Hippocampal formation (tissue), 2 donors: Measurements from ENCODE around the gene TCEAL2.
"Not testable (repeated sequence)": the region's sequence is repeated elsewhere in the genome, so short reads cannot be mapped to it uniquely, and the experiment has no call there.

Source experiments
- DNase-seq, 2 donors: peaks; one replicate each; lab custom pipeline; 2025; lab: John Stamatoyannopoulos, UW

TCEAL2 gene

DNA sequence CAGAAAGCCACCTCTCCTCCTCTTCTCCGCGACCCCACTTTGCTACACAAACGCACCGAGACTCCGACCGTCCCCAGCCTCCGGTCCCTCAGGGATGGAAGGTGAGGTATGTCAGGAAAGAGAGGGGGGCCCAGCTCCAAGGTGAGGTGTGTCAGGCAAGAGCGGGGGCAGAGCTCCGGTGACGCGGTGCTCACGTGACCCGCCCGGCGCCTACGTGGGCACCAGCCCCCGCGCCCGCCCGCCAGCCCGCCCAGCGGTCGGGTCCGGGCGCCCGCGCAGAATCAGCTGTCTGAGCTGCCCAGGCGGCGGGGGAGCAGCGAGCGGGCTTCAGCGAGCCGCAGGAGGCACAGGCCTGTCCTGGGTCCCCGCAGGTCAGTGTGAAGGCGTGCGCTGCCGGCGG is at the start of gene TCEAL2:
Gene TCEAL2 (plus strand): TSS at position 244 of the 400 bp plus-strand sequence. CDS start 1,152 bp downstream, outside the sequence.
- peak in 1 of 2 donors; percentile 7 for DNase-seq

DNA sequence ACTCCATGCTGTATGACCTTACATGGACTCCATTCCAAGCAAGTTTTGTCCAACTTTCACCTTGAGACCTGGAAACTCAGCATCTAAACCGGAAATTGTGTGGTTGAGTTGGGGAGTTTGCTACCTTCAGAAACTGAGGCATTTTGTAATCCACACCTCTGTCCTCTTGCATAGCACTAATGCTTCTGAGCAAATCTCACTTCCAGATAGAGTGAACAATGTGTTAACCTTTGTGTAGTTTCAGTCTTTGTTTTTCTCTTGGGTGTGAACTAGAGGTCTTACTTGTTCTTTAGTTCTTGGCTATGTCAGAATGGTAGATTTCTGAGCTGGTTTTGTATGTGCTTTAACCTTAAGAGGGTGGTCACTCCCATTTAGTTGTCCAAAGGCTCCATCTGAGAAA is 48.1 kb upstream of the TCEAL2 start:
- DNase-seq, result no peak

DNA sequence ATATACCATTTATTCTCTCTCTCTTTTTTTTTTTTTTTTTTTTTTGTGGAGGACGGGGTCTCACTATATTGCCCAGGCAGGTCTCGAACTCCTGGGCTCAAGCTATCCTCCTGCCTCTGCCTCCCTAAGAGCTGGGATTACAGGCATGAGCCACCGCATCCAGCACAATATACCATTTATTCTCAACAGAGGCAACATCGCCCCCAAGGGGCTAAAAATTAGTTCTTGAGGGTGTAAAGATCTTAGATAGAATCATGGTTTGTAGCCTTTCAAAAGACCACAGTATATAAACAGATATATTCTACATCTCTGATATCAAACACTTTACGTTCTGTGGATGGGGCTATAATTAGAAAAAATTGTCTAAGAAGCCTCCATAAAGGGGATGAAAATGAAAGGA is 39.8 kb upstream of the TCEAL2 start:
- DNase-seq, result no peak

DNA sequence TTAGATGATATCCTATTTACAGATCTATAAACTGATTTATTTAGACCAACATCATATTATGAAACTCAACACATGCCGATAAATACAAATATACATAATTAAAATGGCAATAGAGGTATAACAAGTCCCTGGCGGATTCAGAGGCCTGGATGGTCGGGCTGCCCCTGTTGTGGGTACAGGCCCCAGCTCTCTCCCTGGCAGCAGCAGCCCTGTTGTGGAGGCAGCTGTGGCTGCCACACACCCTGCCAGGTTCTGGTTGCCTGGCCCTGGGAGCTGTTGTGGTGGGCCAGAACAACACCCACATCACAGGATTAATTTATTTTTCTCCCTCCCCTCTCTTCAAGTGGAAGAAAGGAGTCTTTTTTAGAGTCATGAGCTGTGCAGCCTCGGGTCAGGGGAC is 12.1 kb upstream of the TCEAL2 start:
- no peak for DNase-seq

DNA sequence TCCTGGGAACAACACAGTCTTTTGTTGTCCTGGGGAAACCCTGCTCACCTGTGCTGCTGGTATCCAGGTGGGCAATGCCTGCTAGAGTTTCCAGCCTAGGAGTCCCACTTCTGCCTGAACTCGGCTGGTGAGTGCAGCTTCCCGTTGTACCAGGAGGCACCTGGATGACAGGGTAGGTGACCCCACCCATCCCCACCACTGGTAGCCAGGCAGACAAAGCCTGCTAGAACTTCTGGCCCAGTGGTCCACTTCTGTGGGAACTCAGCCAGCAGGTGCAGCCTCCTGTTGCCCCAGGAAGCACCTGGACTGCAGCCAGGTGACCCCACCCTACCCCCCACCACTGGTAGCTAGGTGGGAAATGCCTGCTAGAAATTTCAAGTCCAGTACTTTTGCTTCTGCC is 9.7 kb upstream of the TCEAL2 start:
- DNase-seq, result no peak

DNA sequence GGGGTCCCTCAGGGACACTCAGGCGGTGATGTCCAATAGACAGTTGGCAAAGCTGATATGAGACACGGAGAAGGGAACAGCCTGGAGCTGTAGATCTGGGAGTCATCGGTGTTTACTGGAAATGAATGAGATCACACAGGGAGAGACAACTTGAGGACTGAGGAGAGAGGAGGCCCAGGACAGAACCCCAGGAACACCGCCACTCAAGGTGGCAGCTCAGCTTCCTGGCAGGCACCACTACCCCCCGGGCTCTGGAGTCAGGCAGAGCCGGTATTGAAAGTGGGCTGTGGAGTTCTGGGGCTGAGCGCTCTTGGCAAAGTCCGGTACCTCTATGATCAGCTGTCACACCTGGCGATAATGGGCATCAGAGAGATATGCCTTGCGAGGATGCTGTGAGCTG is 465 bp upstream of the TCEAL2 start:
- not testable (repeated sequence) for DNase-seq

DNA sequence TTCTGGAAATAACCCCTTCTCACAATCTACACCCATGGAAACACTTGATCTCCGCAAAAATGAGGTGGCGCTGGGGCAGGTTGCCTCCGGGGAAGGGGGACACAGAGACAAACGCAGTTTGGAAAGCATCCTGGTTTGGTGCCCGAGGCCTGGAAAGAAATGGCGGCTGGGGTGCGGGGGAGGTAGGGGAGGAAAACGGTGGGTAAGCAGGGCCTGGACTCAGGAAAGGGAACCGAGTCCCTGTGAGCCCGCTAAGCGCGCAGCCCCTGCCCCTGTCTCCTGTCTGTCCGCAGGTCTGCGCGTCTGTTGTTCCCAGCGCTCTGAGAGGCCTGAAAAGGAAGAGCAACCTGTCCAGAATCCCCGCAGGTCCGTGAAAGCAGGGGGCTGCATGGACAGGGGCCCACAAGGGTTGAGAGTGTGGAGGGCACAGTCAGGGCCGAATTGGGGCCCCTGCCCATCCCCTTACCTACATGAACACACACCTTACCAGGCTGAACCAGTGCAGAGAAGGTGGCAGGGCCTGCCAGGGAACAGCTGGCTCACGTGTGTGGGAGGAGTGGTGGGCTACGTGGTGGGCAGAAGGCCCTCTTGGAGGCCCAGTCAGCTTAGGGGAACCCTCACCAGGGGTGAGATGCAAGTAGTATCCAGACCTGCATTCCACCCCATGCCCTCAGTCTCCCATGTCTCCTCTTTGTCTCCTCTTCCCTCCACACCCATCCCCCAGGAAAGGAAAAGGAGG is 770 bp downstream of the TCEAL2 start:
- peak in 1 of 2 donors; percentile 6 for DNase-seq

DNA sequence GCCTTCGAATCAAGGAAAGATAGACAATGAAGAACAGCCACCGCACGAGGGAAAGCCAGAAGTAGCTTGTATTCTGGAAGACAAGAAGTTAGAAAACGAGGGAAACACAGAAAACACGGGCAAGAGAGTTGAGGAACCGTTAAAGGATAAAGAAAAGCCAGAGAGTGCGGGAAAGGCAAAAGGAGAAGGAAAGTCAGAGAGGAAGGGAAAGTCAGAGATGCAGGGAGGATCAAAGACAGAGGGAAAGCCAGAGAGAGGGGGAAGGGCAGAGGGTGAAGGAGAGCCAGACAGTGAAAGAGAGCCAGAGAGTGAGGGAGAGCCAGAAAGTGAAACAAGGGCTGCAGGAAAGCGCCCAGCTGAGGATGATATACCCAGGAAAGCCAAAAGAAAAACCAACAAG is 1.4 kb downstream of the TCEAL2 start:
- no peak for DNase-seq

DNA sequence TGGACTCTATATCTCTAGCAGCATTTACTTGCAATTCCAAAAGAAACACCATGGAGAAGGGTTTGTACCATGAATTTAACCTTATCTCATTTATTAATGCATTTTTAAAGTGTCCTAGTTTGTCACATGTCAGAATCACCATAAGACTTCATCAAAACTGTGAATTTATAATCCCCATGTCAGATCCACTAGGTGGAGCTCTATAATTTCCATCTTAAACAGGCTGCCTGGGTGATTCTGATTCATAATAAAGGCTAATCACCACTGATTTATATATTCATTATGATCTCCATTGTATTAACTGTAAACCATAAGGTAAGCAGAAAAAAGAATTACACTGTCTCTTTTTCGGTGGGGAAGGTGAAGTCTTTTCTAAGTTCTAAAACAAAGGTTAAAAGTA is 4.0 kb downstream of the TCEAL2 start:
- DNase-seq, result peak in 1 of 2 donors; percentile 11

DNA sequence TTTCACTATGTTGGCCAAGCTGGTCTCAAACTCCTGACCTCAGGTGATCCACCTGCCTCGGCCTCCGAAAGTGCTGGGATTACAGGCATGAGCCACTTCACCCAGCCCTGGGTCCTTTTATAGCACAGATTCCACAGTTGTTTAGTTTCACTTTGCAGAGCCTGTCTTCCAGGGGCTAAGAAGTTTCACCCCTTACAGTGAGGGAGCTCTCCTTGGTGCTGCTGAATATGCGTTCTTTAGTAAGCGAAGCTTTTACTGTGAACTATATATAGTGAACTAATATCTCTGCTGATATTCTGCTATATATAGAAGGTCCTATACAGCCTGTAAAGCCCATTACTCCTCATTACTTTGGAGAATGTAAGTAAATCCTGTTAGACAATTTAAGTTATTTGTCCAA is 12.6 kb downstream of the TCEAL2 start:
- DNase-seq, result no peak

DNA sequence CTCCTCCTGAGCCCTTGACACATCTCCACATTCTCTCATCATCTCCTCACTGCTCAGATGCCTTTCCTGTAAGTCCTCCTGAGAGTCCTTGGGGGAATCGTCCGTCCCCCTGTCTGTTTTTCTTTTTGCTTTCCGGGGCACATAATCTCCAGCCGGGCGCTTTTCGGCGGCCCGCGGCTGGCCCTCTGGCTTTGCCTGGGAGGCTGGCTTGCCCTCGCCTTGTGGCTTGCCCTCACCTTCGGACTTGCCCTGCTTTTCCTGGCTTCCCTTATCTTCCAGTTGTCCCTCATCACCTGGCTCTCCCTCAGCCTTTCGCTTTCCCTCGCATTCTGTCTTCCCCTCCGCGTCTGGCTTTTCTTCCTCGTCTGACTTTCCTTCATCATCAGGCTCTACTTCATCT is 15.4 kb downstream of the TCEAL2 start:
- not testable (repeated sequence) for DNase-seq

DNA sequence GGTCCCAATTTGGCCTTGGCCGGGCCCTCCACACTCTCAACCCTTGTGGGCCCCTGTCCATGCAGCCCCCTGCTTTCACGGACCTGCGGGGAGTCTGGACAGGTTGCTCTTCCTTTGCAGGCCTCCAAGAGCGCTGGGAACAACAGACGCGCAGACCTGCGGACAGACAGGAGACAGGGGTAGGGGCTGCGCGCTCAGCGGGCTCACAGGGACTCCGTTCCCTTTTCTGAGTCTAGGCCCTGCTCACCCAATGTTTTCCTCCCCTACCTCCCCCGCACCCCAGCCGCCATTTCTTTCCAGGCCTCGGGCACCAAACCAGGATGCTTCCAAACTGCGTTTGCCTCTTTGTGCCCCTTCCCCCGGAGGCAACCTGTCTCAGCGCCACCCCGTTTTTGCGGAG is 16.2 kb downstream of the TCEAL2 start:
- not testable (repeated sequence) for DNase-seq

DNA sequence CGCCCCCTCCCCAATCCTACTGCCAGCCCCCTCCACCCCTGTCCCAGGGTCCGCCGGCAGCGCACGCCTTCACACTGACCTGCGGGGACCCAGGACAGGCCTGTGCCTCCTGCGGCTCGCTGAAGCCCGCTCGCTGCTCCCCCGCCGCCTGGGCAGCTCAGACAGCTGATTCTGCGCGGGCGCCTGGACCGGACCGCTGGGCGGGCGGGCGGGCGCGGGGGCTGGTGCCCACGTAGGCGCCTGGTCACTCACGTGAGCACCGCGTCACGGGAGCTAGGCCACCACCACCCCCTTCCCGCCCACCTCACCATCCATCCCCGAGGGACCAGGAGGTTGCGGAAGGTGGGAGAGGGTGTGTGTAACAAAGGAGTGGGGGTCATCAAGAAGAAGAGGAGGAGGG is 16.8 kb downstream of the TCEAL2 start, which contains the start of gene TCEAL6:
Gene TCEAL6 (minus strand): TSS at position 208 of the 400 bp plus-strand sequence.
- not testable (repeated sequence) for DNase-seq

DNA sequence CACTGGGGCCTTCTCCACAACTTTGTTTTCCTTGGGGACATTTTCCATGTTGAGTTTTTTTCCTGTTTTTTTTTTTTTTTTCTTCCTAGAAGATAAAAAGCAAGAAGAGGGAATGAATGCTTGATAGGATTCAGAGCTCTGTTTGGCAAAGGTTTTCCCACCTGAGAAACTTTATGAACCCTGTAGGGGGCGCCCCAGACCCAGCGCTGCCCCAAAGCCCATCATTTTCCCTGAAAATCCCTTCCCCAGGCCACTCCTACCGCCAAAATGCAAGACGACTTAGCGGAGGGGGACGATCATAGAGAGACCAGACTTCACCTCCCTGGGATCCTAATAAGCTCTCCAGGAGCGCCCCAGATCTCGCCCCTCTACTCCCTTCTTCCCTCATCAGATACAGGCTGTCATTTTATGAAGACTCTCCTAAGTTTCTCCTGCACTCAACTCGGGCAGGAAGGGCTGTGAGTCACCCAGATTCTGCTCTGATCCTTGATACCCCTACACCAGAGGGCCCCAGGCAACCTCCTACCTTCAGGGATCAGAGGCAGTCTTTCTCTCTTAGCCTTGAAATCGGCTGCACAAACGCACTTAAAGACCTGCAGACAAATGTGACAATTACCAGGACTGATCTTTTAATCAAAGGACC is 28.9 kb downstream of the TCEAL2 start:
- DNase-seq, result peak in 1 of 2 donors; percentile 4

DNA sequence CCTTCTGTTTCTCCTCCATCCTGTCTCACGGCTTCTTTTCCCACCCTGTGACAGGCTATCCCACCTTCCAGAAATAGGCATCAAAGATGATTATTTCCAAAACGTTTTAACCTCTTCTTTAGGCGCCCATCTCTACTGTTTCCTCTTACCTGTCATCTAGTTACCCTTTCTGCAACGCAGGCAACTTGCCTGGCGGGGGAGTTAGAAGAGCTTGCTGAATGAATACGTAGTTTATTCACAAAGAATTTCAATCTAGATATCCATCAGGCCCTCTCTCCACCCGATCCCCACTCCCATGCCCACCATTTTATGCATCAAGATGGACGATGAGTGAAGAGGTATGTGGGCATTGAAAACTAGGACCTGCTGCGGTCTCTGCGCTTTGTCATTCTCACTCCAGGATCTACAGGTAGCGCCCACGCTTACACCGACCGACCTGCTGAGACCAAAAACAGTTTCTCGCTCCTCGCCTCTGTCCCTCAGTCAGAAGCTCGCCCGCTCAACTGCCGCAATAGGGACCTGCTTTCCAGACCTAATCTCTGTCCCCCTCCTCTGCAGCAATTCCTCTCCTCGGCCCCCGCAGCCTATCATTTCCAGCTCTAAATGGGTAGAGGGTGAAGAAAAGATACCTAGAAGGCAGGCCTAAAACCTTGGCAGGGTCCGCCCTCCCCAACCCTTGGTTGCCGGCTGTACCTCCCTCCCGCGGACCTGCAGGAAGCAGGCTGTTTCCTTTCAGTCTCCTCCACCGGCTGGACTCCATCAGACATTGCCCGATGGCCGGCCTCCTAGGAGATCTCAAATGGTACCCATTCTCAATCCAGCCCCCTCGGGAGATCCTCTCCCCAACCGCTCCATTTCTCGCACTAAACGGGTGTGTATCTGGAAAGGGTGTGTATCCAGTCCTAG is 29.7 kb downstream of the TCEAL2 start:
- DNase-seq, result no peak

DNA sequence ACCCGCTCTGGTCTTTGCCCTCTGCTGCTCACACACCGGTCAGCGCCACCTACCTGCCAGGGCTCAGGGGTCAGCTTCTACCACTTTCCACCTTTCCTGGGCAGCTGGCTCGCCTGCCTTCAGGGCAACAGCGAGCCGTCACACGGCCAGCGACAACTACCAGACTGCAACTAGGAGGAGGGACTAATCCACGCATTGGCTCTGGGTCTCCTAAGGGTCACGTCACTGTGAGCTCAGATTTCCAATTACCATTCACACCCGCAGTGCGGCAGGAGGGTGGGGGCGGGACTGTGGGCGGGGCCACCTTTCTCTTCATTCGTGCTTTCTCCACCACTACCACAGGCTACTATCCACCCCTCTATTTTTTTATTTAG is 30.3 kb downstream of the TCEAL2 start, which contains the start of gene BEX5:
Gene BEX5 (minus strand): TSS at position 172 of the 374 bp plus-strand sequence. CDS start 1,712 bp downstream, outside the sequence.
- peak; percentile 54 to 59 for DNase-seq
